Neural crest cell (in vitro differentiated cells): Measurements from ENCODE around the gene NINL. TPM values are rescaled to one million over a fixed set of nuclear protein-coding genes. Genes with fewer than 3 reads are reported as not detected.
"Not testable (repeated sequence)": the region's sequence is repeated elsewhere in the genome, so short reads cannot be mapped to it uniquely, and the experiment has no call there.

Experiments
- DNase-seq: peaks from one replicate; pipeline ENCODE4 v3.0.0; 2021; ENCODE audit warnings: low read depth, mixed read lengths, low spot score
- H3K27ac Mint-ChIP-seq: one replicate; pipeline ENCODE4 v1.8.0; 2021; ENCODE audit warnings: mild to moderate bottlenecking, mixed read lengths; ENCODE audit not compliant: unreplicated experiment
- H3K27me3 Mint-ChIP-seq: 2 replicates; pipeline ENCODE4 v1.8.0; 2021; ENCODE audit warnings: low read depth, mild to moderate bottlenecking, mixed read lengths
- H3K36me3 Mint-ChIP-seq: 2 replicates; pipeline ENCODE4 v1.8.0; 2021; ENCODE audit warnings: low read depth, mild to moderate bottlenecking, mixed read lengths
- H3K4me1 Mint-ChIP-seq: 2 replicates; pipeline ENCODE4 v1.8.0; 2021; ENCODE audit warnings: mixed read lengths
- H3K4me3 Mint-ChIP-seq: one replicate; pipeline ENCODE4 v1.8.0; 2021; ENCODE audit warnings: mild to moderate bottlenecking, mixed read lengths
- H3K9me3 Mint-ChIP-seq: 2 replicates; pipeline ENCODE4 v1.8.0; 2021; ENCODE audit warnings: mixed read lengths
- CTCF ChIP-seq: fragments of 200-600 bp; sonication (generic); conservative IDR thresholded peaks from 2 replicates; pipeline ENCODE4 v1.5.0; 2021; ENCODE audit warnings: antibody characterized with exemption, mild to moderate bottlenecking
- total RNA-seq: library from RNA; stranded (reverse); gene quantifications from 2 replicates; pipeline ENCODE4 v1.2.1, GENCODE V29; 2021

Gene NINL
- total RNA-seq, 1 donor from 2014 or later = 44.0 TPM

GRCh38 chr20:25479638-25480037 lies 105.7 kb downstream of the NINL start:
- Mint-ChIP-seq H3K27me3 (no peaks in the 10 kb centered on the region), H3K9me3 (no peaks in the 10 kb centered on the region), H3K4me1 (no peaks in the 10 kb centered on the region), H3K4me3 (no peak overlapping the region), H3K27ac (no peak overlapping the region), H3K36me3 (peaks cover 10% of the 10 kb centered on the region)
- DNase-seq = no peak
- TF ChIP-seq CTCF = no peak

GRCh38 chr20:25478889-25479568 lies 106.3 kb downstream of the NINL start:
- Mint-ChIP-seq H3K4me3 (no peak overlapping the region), H3K36me3 (peaks cover 10% of the 10 kb centered on the region), H3K4me1 (no peaks in the 10 kb centered on the region), H3K9me3 (no peaks in the 10 kb centered on the region), H3K27ac (no peak overlapping the region), H3K27me3 (no peaks in the 10 kb centered on the region)
- DNase-seq = no peak
- TF ChIP-seq CTCF = no peak

- Mint-ChIP-seq H3K4me3 (no peak overlapping the region), H3K4me1 (no peaks in the 10 kb centered on the region), H3K27ac (no peak overlapping the region), H3K9me3 (no peaks in the 10 kb centered on the region), H3K36me3 (peaks cover 14% of the 10 kb centered on the region), H3K27me3 (no peaks in the 10 kb centered on the region)
- no peak for TF ChIP-seq CTCF
- DNase-seq = no peak
Observed at GRCh38 chr20:25477014-25477882, 108.1 kb downstream of the NINL start.

- Mint-ChIP-seq H3K9me3 (no peaks in the 10 kb centered on the region), H3K27ac (peak overlapping the region; percentile 19), H3K4me1 (no peaks in the 10 kb centered on the region), H3K36me3 (peaks cover 17% of the 10 kb centered on the region), H3K27me3 (no peaks in the 10 kb centered on the region), H3K4me3 (no peak overlapping the region)
- no peak for TF ChIP-seq CTCF
- DNase-seq = no peak
Observed at GRCh38 chr20:25476106-25477013, 109.0 kb downstream of the NINL start.

GRCh38 chr20:25473297-25473696 lies 112.0 kb downstream of the NINL start:
- not testable (repeated sequence) for DNase-seq, H3K4me1 Mint-ChIP-seq, H3K9me3 Mint-ChIP-seq, H3K4me3 Mint-ChIP-seq, H3K27me3 Mint-ChIP-seq, H3K27ac Mint-ChIP-seq
- H3K36me3 Mint-ChIP-seq = peaks cover 18% of the 10 kb centered on the region
